HG03025 (cell line): Measurements from ENCODE around the gene CRHR1.

ENCODE experiments used
- ATAC-seq: cut with Tn5 transposase; IDR thresholded peaks from one replicate; pipeline ENCODE4 v1.9.1; 2021; ENCODE audit warnings: mild to moderate bottlenecking, moderate library complexity; ENCODE audit not compliant: unreplicated experiment, low FRiP score

CRHR1 gene

GRCh38 chr17:45757431-45758218 lies 26.5 kb upstream of the CRHR1 start:
- no peak for ATAC-seq

DNA sequence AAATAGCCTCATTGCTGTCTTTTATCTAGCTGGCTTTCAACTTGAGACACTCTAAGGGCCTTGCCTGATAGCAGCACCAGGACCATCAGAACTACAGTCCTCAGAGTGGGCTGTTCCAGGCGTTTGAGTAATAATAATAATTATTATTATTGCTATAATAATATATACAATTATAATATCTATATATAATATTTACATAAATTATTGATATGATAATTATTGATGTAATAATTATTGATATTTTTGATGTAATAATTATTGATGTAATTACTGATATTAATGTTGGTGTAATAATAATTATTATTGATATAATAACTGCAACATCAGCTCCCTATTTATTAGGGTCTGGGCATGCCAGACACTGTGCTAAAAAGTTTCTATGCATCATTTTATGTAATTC lies 25.6 kb upstream of the CRHR1 start:
- no peak for ATAC-seq

DNA sequence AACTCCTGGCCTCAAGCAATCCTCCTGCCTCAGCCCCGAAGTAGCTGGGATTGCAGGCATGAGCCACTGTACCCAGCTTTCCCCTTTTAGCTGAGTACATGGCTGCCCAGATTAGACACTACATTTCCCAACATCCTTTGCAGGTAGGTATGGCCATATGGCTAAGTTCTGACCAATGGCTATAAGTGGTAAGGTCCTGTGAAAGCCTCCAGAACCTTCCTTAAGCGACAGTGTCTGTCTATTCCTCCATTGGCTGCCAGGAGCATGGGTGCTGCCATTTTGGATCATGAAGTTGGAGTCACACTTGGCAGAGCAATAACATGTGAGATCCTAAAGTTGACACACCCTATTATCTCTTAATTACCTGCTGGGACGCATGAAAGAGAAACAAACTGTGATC lies 24.4 kb upstream of the CRHR1 start:
- ATAC-seq: no peak

- no peak for ATAC-seq
Measured at GRCh38 chr17:45761957-45762565, 22.1 kb upstream of the CRHR1 start.

DNA sequence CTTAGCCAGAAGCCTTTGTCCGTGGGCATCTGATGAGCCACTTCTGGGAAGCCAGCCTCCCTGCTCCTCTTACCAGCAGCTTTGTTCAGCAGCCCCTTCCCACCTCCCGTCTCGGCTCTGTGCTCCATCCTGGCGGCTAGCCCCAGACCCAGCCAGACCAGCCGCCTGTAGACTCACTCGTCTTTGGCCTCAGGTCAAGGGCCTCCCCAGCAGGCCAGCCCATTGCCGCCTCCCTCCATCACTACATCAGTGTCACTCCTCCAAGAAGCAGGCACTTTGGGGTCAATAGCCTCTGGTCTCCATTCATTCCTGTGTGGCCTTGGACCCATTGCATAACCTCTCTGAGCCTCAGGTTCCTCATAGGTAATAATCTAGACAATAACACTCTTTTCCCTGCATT lies 20.9 kb upstream of the CRHR1 start:
- ATAC-seq: no peak

- no peak for ATAC-seq
Measured at GRCh38 chr17:45764479-45764878, 19.6 kb upstream of the CRHR1 start.

DNA sequence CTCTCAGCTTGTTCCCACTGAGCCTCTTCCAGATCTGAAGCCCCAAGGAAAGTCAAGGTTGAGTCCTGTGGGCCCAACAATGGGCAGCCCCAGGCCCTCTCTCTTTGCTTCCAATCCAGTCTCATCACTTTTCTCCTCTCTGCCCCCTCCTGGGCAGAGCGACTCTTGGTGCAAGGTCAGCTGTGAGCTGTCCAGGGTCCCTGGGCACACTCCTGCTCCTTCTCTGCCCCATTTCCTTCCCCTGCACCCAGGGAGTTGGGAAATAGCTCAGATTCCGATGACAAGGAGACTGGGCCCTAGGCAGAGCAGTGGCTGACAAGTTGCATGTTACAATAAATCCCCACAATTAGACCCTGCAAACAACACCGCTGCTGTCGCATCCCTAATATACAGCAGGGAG lies 16.1 kb upstream of the CRHR1 start:
- no peak for ATAC-seq

- ATAC-seq: no peak
Measured at GRCh38 chr17:45770632-45771270, 13.4 kb upstream of the CRHR1 start.

DNA sequence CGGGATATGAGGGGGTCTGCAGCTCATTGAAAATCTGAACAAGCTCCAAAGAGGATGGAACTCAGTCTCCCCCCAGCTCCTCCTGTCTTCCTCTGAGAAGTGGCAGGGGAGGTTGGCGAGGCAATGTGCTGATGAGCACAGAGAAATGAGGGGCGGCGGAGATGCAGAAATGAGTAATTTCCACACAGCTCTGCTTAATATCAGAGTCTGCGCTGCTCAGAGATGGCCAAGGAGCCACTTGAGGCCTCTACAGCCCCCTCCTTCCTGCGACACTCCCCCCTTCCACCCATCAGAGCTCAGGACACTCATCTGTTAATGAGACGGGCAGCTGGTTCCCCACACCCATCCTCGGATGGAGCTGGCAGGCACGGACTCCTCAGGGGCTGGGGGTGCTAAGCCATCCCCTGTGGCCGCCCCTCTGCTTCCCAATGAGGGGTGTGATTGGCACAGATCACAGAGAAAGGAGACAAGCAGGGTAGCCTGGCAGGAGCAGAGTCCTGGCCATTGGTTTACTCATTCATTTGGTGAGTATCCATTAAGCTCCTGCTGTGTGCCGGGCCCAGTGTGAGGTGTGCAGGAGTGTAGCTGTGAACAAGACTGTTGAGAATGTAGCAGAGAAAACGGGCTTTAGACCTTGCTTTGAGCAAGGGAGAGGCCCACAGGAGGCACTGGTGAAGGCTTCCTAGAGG lies 12.7 kb upstream of the CRHR1 start:
- no peak for ATAC-seq

GRCh38 chr17:45775148-45775547 lies 9.0 kb upstream of the CRHR1 start:
- no peak for ATAC-seq

GRCh38 chr17:45775576-45776011 lies 8.5 kb upstream of the CRHR1 start:
- no peak for ATAC-seq

DNA sequence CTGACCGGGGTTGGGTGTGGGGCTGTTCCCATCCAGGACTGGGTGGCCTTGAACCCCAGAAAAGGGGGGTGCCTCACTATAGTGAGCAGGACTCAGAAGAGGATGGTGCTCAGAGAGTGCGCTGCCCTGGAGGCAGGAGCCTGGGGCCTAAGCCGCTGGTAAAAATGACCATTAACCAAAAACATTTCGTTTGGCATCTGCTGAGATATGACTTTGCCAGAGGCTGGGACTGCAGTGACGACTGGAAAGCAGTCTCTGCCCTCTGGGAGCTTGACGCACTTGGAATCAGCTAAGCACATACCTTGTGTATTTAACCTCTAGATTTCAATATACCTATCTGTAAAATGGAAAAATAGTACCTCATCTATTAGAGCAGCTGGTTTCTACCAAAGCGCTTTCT lies 7.2 kb upstream of the CRHR1 start:
- ATAC-seq: no peak

- no peak for ATAC-seq
Measured at GRCh38 chr17:45777388-45777787, 6.7 kb upstream of the CRHR1 start.

- ATAC-seq: no peak
Measured at GRCh38 chr17:45780921-45781320, 3.2 kb upstream of the CRHR1 start.

DNA sequence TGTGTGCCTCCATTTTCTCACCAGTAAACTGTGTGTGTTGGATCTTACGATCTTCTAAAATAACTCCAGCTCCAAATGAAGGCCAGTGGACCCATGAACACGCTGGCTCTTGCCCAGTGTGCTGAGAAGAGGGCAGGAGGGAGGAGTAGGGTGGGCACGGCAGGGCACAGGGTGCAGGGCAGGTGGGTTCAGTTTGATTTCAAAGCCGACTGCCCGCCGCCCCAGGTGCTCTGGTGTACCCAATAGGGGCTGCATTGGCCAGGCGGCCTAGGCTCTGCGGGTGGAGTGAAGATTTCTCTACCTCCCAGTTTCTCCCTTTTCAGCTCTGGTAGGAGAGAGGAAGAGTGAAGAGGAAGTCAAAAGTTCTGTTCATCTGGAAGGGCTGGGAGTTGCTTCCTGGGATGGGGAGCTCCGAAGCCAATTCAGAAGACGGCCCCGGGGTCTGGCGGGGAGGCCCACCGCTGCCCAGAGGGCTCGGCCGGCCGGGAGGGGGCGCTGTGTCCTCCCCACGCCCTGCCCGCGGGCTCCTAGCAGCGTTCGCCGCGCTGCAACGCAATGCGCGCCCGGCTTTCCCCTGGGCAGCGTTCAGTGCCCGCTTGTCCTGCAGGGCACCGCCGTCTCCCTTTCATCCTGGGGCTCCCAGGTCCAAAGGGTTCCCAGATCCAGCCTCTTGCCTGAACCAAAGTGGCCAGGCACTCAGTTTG lies 1.1 kb upstream of the CRHR1 start:
- no peak for ATAC-seq

DNA sequence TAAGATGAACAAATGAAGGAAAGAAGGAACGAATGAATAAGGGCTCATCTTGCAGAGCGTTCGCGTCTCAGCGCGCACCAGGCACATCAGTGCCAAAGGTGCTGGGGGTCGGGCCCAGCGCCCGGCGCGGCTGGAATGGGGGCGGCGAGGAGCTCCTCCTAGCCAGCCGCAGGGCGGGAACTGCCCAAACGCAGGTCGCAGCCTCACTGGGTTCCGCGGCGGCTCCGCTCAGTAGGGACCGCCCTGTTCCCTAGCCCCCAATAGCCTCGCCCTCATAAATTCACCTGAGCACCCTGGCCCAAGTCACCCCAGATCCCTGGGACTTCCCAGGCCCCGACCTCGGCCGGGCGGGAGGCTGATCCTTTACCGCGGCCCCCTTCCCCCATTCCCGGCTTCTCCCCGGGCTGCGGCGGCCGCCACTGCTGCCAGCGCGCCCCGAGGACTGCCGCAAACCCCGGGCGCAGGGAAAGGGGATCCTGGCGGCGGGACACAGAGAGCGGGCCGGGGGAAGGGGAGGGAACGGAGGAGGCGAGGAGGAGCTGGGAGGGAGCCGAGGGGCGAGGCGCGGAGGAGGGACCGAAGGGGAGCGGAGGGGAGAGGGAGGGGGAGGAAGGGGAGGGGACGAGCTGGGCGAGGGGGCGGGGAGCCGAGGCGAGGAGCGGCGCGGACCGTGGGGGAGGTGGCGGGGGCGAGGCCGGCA lies 377 bp upstream of the CRHR1 start:
- ATAC-seq: no peak

GRCh38 chr17:45784741-45785479 lies 790 bp downstream of the CRHR1 start:
- no peak for ATAC-seq

GRCh38 chr17:45785480-45786193 lies 1.5 kb downstream of the CRHR1 start:
- no peak for ATAC-seq

DNA sequence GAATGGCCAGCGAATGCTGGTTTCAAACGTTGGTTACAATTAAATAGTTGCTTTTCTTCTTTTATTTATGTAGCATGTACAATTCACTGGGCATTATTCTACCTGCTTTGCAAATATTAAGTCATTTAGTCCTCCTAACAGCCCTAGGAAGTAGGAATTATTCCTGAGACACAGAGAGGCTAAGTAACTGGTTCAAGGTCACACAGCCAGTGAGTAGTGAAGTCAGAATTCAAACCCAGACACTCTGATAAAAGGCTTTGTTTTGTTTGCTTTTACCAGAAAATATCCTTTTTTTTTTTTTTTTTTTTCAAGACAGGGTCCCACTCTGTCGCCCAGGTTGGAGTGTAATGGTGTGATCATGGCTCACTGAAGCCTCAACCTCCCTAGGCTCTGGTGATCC lies 2.2 kb downstream of the CRHR1 start:
- no peak for ATAC-seq
